Midbrain (tissue), 1 donor: ENCODE results near the gene SORBS1.
A peak's percentile ranks its signal among the peaks of the same experiment; 100 is the strongest.

Experiments
- DNase-seq: peaks from one replicate; lab custom pipeline; 2025; lab: John Stamatoyannopoulos, UW

Gene SORBS1

DNA sequence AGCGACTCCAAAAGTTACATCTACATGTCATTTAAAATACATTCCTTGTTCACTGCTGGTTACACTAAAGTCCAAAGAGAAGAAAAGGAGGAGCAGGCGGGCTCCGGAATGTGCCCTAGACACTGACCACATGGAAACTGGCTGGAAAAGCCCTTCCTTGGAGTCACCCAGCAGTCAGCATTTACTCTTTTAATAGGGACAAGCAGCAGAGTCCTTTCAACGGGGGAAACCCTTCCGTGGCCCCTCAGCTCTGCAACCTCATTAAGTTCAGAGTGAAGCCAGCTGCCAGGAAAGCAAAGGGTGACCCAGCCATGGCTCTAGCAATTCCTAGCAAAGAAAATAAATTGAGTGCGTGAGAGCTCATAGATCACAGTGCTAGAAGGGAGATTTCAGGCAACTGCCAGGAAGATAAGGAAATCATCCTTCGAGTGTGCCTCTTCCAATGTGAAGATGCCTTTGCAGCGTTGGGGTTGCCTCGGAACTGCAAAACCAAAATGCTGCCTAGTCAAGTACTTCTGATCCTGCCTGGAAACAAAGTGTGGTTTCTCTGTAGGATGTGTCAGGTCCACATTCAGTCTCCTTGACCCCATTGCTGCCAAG, 101.6 kb downstream of the SORBS1 start:
- no peak for DNase-seq

- DNase-seq = no peak
Observed at GRCh38 chr10:95458871-95459270, 102.3 kb downstream of the SORBS1 start.

DNA sequence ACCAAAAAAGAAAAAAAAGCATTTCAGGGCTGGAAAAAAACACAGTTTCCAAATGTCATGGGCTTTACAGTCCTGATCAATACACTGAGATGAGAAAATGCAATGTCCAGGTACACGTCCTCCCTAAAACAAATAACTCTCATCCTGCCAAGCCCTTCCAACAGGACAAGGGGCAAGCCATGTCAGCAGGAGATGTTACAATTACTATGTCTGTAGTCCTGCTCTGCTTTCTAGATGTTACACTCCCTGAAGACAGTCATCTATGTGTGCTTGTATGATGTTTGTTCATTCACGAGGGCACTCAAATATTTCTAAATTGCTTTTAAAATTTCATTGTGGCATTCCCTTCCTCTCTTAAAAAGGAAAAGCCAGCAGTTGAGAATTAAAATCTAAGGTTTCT, 103.2 kb downstream of the SORBS1 start:
- DNase-seq = no peak

DNA sequence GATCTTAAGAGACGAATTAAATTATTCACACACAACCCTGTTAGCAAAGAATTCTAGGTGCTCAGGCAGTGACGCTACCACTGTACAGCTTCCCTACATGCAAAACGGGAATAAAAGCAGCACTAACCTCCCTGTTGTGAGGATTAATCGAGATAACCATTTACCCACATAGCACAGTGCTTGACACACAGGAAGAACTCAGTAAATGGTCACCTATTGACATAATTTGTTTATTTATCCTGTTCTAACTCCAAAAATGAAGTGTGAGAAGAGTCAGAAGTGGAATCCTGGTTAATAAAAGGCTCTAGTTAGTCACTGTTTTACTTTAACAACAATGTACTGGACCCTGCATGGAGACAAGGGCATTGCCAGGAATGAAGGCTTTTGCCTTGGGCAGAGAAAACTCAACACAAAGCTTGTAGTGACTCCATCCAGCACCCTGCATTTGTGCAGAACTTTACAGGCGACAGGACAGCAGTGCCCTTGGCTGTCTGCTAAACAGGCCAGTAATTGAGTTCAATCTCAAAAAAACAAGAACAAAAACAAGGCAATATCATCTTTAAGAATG, 103.8 kb downstream of the SORBS1 start:
- DNase-seq = peak; percentile 16

DNA sequence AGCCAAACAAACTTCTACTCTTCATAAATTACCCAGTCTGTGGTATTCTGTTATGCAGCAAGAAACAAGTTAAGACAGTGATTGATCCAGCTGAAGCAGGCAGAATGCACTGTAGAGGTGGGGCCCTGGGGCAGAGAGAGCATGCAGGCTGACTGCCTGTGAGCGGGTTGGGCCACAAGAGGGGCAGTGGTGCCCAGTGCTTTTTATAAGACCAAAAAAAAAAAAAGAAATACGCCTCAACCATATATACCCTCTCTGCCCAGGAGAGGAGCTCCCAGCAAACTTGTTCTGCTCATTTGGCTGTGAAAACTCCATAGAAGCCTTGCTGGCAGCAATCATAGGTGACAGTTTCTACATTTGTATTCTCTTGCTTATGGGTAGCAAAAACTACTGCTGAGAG, 104.7 kb downstream of the SORBS1 start:
- no peak for DNase-seq

DNA sequence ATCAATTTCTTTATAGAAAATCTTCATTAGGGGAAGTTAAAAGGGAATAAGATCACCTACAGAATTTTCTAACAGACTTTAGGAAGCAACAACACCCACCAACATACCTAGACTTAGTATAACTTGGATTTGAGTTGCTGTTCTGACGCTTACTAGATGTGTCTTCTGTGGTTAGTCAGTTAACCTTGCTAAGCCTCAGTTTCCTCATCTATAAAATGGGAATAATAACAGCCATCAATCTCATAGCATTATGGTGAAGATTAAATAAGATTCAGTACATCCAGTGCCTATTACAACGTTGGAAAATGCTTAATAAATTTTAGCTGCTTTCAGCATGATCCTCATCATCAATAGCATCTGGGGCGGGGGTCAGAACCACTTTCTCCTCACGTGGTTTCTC, 106.2 kb downstream of the SORBS1 start:
- no peak for DNase-seq

DNA sequence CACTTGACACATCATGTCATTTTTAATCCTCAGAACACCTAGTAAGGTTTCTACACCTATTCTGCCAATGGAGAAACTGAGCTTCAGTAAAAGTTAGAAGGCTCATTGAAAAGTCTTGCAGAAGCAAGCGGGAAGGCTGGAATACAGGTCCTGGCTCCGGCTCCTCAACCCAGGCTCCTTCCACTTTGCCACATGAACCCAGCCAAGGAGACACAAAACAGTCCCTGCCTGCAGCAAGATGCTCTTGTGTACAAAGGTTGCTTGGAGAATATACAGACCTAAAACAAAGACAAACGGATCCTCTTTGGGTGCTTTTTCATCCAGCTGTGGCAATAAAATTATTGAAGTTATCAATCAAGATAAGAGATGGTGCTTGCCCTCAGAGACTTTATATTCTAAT, 106.8 kb downstream of the SORBS1 start:
- no peak for DNase-seq

- no peak for DNase-seq
Observed at GRCh38 chr10:95451568-95452524, 109.3 kb downstream of the SORBS1 start.

DNA sequence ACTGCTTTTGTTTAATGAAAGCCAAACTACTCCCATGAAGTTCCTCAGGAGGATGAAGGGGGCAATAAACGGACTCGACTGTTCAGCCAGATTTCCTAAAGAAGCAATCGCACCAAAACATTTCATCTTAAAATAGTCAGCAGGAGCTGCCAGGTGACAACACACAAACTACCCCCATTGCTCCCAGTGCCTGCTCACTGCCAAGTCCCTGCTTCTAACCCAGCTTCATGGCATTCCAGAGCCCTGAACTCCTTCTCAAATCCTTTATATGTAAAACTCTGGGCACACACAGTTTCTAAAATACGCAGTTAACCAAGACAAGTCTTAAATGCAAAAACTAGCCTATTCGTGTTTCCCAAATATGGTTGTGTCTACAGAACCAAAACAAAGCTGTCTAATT, 110.0 kb downstream of the SORBS1 start:
- no peak for DNase-seq

DNA sequence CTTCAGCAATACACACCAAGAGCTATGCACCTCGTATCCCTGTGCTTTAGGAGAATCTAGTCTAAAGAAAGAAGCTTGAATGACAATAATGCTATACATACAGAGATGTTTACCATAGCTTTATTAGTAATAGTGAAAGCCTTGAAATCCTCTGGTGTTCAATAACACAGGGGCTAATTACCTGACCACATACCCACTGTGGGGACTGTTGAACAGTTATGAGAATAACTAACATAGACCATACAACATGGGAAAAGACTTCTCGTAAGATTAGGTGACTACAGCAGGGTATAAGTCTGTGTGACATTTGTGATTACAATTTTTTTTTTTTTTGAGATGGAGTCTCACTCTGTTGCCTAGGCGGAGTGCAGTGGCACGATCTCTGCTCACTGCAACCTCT, 111.0 kb downstream of the SORBS1 start:
- DNase-seq = no peak

DNA sequence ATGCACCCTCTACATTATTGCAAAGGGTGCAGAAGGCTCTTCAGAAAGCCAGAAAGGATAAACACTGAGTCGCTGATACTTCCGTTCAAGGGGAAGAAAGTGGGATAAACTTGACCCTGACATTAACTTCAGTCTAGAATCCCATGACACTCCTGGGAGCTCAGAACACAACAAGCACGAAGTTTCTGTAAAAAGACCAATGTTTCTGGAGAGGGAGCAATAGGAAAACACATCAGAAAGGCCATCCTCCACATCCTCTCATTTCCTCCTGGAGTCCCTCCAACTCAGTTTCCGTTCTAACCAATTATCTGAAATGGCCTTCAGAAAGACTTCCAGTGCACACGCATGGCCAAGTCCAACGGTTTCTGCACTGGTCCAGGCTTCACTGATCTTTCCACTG, 113.5 kb downstream of the SORBS1 start:
- DNase-seq = no peak

- DNase-seq = peak; percentile 75
Observed at GRCh38 chr10:95445837-95446486, 115.2 kb downstream of the SORBS1 start.

GRCh38 chr10:95445223-95445836, 115.8 kb downstream of the SORBS1 start:
- peak; percentile 75 for DNase-seq

DNA sequence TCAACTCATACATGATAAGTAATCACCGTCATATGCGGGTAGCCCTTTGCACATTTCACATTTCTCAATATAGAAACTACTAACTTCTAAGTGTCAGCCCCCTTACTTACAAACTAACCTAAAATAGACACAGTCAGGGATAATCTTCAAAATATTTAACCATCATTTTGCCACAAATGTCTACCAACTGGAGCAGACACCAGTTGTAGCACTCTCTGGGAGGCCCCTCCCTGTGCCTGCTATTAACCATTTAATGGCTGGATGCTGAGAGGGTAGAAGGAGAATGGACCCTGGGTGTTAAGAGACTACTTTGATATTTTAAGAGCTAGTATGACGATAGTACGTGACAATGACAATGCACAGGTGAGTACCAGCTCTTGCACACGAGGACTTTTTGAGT, 116.4 kb downstream of the SORBS1 start:
- DNase-seq = no peak

GRCh38 chr10:95443636-95444035, 117.5 kb downstream of the SORBS1 start:
- no peak for DNase-seq

DNA sequence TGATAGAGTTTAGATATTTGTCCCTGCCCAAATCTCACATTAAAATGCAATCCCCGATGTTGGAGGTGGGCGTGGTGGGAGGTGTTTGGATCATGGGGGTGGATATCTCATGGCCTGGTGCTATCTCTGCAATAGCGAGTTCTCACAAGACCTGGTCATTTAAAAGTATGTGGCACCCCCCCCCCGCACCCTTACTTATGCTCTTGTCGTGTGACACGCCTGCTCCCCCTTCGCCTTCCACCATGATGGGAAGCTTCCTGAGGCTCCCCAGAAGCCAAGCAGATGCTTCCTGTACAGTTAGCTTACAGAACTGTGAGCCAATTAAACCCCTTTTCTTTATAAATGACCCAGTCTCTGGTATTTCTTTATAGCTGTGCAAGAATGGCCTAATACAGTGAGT, 118.8 kb downstream of the SORBS1 start:
- no peak for DNase-seq

GRCh38 chr10:95441547-95441923, 119.6 kb downstream of the SORBS1 start:
- DNase-seq = no peak

GRCh38 chr10:95440756-95441546, 120.2 kb downstream of the SORBS1 start:
- no peak for DNase-seq

- DNase-seq = no peak
Observed at GRCh38 chr10:95440038-95440725, 121.0 kb downstream of the SORBS1 start.

DNA sequence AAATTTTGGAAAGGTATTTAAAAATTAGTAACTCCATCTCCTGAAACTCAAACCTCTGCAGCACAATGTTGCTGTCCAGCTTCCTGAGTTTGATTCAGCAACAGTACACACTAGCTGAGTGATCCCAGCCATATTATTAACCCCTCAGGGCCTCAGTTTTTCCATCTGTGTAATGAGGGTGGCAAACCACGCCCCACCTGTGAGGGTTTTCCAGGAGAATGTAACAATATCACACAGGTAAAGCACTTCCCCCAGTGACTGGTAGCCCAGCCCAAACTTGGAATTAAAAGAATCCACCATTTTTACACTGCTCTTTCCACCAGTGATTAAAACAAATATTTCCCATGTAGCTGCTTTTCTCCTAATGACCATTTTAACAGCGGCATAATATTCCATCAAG, 122.4 kb downstream of the SORBS1 start:
- DNase-seq = no peak

GRCh38 chr10:95437669-95438068, 123.5 kb downstream of the SORBS1 start:
- DNase-seq = no peak
